ENCODE measurements around the gene YPEL2.
"Not testable (repeated sequence)": the region's sequence is repeated elsewhere in the genome, so short reads cannot be mapped to it uniquely, and the experiment has no call there.

The YPEL2 gene

DNA sequence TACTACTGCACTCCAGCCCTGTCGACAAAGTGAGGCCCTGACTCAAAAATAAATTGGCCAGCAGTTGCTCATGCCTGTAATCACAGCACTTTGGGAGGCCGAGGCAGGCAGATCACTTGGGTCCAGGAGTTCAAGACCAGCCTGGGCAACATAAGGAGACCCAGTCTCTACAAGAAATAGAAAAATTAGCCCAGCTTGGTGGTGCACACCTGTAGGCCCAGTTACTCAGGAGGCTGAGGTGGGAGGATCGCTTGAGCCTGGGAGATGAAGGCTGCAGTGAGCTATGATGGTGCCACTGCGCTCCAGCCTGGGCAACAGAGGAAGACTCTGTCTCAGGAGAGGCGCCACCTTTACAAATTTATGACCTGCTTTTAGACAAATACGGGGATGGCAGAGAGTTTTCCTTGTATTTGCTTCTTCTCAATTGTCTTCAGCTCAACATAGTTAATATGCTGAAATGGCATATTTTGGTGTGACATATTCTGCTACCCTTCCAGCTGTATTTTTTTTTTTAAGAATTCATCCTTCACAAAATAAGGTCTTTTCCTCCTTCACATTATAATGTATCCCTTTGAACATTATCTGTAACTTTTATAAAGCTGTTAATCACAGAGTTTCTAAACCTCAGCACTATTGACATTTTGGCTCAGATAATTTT, 21.1 kb upstream of the YPEL2 start:
- Mint-ChIP-seq H3K36me3 (ENCODE audit: low read depth) (no peaks in the 10 kb centered on the region), H3K9me3 (no peaks in the 10 kb centered on the region), H3K27me3 (ENCODE audit: low read depth) (no peaks in the 10 kb centered on the region), H3K4me3 (no peak overlapping the region), H3K4me1 (no peaks in the 10 kb centered on the region), H3K27ac (no peak overlapping the region)
- TF ChIP-seq, protein P1, sequence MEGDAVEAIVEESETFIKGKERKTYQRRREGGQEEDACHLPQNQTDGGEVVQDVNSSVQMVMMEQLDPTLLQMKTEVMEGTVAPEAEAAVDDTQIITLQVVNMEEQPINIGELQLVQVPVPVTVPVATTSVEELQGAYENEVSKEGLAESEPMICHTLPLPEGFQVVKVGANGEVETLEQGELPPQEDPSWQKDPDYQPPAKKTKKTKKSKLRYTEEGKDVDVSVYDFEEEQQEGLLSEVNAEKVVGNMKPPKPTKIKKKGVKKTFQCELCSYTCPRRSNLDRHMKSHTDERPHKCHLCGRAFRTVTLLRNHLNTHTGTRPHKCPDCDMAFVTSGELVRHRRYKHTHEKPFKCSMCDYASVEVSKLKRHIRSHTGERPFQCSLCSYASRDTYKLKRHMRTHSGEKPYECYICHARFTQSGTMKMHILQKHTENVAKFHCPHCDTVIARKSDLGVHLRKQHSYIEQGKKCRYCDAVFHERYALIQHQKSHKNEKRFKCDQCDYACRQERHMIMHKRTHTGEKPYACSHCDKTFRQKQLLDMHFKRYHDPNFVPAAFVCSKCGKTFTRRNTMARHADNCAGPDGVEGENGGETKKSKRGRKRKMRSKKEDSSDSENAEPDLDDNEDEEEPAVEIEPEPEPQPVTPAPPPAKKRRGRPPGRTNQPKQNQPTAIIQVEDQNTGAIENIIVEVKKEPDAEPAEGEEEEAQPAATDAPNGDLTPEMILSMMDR (IDR thresholded peaks at IDR 0.05; ENCODE audit: unreplicated experiment in 3 of 3) = no peak

DNA sequence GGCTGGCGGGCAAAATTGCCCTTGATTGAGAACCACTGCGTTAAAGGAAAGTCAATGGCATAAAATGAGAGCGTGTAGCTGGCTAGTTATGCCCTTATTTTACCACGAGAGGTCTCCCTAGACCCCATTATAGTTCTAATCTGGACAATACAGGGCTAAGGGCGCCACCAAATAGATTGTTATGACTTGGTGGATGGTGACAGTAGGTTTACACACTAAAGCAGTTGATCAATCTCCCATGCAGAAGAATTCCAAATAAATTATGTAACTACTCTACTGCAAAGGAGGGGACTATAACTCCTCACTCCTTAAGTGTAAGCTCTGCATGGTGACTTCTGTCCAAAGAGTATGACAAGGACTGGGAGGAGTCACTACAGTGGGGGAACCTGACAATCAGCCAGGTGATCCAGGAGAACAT, 20.4 kb upstream of the YPEL2 start:
- Mint-ChIP-seq H3K27me3 (ENCODE audit: low read depth) (no peaks in the 10 kb centered on the region), H3K9me3 (no peaks in the 10 kb centered on the region), H3K4me1 (no peaks in the 10 kb centered on the region), H3K4me3 (no peak overlapping the region), H3K27ac (no peak overlapping the region), H3K36me3 (ENCODE audit: low read depth) (no peaks in the 10 kb centered on the region)
- TF ChIP-seq, protein P1 (IDR thresholded peaks at IDR 0.05; ENCODE audit: unreplicated experiment in 3 of 3) = peak; percentile 71 to 92 (median 83)

DNA sequence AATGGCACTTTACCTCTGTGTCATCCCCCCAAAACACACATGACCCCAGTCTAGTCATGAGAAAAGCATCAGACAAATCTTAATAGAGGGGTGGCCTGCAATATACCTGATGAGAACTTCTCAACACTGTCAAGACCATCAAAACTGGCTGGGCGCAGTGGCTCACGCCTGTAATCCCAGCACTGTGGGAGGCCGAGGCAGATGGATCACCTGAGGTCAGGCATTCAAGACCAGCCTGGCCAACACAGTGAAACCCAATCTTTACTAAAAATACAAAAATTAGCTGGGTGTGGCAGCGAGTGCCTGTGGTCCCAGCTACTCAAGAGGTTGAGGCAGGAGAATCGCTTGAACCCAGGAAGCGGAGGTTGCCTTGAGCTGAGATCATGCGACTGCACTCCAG, 19.9 kb upstream of the YPEL2 start:
- H3K27ac Mint-ChIP-seq; H3K27me3 Mint-ChIP-seq (ENCODE audit: low read depth); H3K4me1 Mint-ChIP-seq; H3K9me3 Mint-ChIP-seq; H3K4me3 Mint-ChIP-seq; H3K36me3 Mint-ChIP-seq (ENCODE audit: low read depth): not testable (repeated sequence)

DNA sequence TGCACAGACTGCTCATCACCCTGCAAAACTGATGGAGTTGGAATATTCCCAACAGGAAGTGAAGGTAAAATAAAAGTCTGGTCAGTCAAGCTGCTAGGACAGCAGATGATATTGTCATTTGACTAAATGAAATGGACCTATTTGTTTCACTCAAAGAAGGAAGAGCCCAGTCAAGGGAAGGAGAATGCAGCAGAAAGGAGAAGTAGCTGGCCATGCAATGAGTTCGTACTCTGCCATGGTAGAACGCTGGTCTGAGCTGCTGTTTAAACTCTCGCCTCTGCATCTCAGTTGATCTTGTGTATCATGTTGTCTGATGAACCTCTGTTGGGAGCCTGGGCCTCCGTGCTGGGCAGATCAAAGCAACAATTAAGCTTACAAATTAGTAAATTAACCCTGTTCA, 15.6 kb upstream of the YPEL2 start:
- Mint-ChIP-seq H3K4me3 (no peak overlapping the region), H3K4me1 (no peaks in the 10 kb centered on the region)

DNA sequence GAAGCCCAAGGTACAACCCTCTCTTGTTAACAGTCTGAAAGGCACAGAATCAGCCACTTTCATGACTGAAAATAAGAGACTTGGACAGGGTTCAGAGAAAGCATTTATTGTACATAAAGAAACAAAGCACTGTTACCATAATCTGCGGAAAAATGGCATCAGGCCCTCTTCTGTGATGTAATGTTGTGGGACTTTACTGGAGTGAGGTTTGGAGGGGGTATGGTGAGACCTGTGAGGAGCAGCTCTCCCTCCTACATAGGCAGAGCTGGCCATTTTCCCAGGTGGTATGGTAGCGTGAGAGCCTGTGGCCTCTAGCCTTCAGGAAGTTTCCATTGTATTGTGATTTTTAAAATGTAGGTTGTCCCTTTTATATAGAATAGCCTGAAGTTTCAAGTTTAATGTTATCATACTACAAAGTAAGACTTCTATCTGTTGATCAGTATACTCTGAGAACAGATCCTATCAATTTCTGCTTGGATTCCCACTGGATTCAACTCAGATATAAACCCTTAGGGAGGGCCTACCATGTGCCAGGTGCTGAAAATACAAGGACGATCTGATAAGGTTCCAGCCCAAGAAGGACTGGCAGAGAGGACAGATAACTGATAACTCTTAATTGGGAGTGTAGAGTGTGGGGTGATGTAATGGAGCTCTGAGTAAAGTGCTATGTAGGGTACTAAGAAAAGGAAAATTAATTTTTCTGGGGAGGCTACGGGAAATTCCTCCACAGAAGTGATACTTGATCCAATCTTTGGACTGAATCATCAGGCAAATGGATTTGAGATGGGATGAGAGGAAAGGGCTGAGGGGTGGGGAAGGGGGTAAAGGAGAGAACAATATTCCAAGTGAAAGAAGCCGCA, 4.1 kb upstream of the YPEL2 start:
- Mint-ChIP-seq H3K27me3 (ENCODE audit: low read depth) (no peaks in the 10 kb centered on the region), H3K36me3 (ENCODE audit: low read depth) (no peaks in the 10 kb centered on the region), H3K9me3 (no peaks in the 10 kb centered on the region), H3K4me3 (peak overlapping the region in 1 of 3 experiments; percentile 4), H3K4me1 (peaks cover 34% of the 10 kb centered on the region), H3K27ac (peak overlapping the region; percentile 28 to 83 (median 81))
- TF ChIP-seq, protein P1 (IDR thresholded peaks at IDR 0.05; ENCODE audit: unreplicated experiment in 3 of 3) = no peak

More for the DNA sequence above, 15.6 kb upstream of the YPEL2 start:
- H3K27ac Mint-ChIP-seq = no peak overlapping the region
- no peaks in the 10 kb centered on the region for H3K36me3 Mint-ChIP-seq (ENCODE audit: low read depth)
- TF ChIP-seq, protein P1 (IDR thresholded peaks at IDR 0.05; ENCODE audit: unreplicated experiment in 3 of 3) = no peak
- no peaks in the 10 kb centered on the region for H3K9me3 Mint-ChIP-seq
- no peaks in the 10 kb centered on the region for H3K27me3 Mint-ChIP-seq (ENCODE audit: low read depth)

DNA sequence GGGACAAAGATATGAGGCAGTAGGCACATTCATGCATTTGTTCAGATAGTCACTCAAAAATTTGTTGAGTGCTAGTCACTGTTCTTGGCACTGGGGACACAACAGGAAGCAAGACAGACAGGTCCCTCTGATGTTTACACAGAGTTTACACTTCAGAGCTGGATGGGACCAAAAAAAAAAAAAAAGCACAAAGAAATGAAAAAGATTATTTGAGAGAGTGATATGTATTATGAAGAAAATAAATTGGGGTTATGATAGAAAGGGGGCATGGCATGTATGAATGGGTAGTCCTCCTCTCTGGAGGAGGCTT, 3.5 kb upstream of the YPEL2 start:
- TF ChIP-seq, protein P1 (IDR thresholded peaks at IDR 0.05; ENCODE audit: unreplicated experiment in 3 of 3) = no peak
- H3K9me3 Mint-ChIP-seq = no peaks in the 10 kb centered on the region
- H3K4me3 Mint-ChIP-seq = no peak overlapping the region
- peaks cover 6% of the 10 kb centered on the region for H3K27me3 Mint-ChIP-seq (ENCODE audit: low read depth)
- H3K27ac Mint-ChIP-seq = peak overlapping the region; percentile 28 to 83 (median 81)
- peaks cover 38% of the 10 kb centered on the region for H3K4me1 Mint-ChIP-seq
- no peaks in the 10 kb centered on the region for H3K36me3 Mint-ChIP-seq (ENCODE audit: low read depth)
